Activated CD8-positive, alpha-beta memory T cell treated with anti-CD3 and anti-CD28 coated beads for 36 hours (primary cell): ENCODE results near the gene ADGRL4. TPM values are rescaled to one million over a fixed set of nuclear protein-coding genes. Genes with fewer than 3 reads are reported as not detected.

Source experiments
- CTCF ChIA-PET: fragments of 350-600 bp; sonication (Branson Sonifier 250); formaldehyde crosslinking; loops from one replicate; lab custom pipeline; 2021; ENCODE audit warnings: antibody characterized with exemption; lab: Charles Lee
- POLR2A ChIA-PET: fragments of 350-600 bp; sonication (Branson Sonifier 250); formaldehyde crosslinking; loops from one replicate; lab custom pipeline; 2021; ENCODE audit warnings: antibody characterized with exemption; lab: Charles Lee
- total RNA-seq, 2 experiments: library from RNA; stranded (reverse); gene quantifications; one replicate each; pipeline ENCODE4 v1.2.3, GENCODE V29; 2021

Gene ADGRL4
- total RNA-seq, 2 experiments from 2014 or later: not detected

GRCh38 chr1:78843546-78843945 lies 163.0 kb downstream of the ADGRL4 start:
- CTCF ChIA-PET: no interaction called here
- POLR2A ChIA-PET: no interaction called here

- ChIA-PET POLR2A (no interaction called here), CTCF (no interaction called here)
Measured at GRCh38 chr1:78843111-78843510, 163.4 kb downstream of the ADGRL4 start.

DNA sequence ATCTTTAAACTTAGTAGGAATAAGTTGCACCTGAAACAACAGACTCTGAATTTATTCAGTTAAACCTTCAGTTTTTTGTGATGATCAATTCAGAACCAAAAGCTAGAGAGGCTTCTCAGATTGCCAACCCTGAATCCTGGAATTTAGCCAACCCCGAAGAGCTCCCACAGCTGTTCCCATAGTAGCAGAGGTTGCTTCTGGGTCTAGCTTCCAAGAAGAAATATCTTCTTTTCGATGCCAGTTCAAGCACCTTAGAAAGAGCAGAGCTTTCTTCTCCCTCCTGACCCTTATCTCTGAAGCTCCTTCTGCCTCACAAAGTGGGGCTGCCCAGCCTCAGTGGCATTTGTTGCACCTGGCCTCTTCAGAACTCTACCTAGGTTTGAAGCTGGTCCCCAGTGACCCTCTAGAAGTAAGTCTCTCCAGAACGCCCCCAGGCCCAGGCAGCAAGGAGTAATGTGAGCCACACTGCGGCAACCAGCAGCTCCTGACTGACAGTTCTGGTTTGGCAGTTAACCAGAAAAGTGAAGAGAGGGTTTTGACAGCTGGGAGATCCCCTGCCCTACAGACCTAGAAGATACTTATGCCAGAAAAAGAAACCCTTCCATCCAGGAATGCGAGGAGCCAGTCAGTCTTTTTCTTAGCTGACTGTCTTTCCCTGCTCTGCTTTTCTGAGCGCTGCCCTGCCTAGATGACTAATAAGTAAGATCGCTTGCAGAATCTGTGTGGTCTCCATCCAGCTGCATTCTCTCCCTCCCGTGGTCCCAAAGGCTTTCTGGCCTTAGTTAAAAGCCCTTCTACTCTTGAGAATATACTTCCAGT lies 165.9 kb downstream of the ADGRL4 start:
- POLR2A ChIA-PET: no interaction called here
- CTCF ChIA-PET: no interaction called here
